Keratinocyte (primary cell): ENCODE measurements around the gene ACYP2.

Source experiments
- EZH2 ChIP-seq: IDR thresholded peaks from one replicate; pipeline ENCODE4 v1.6.1; 2012; ENCODE audit warnings: inconsistent platforms, mild to moderate bottlenecking, low read length, moderate library complexity
- TF ChIP-seq, protein P1 (sequence below), 3 experiments: IDR thresholded peaks in 1 of 3; conservative IDR thresholded peaks in 1 of 3; optimal IDR thresholded peaks in 1 of 3; 2 replicates in 2 of 3; 3 replicates in 1 of 3; pipeline versions ENCODE3 to v1.5.1; 2011; ENCODE audit warnings: low read length in 3 of 3, mild to moderate bottlenecking in 3 of 3, moderate library complexity in 2 of 3, control low read depth in 1 of 3, inconsistent platforms in 1 of 3; ENCODE audit not compliant: insufficient read depth in 2 of 3; ENCODE audit errors: extremely low read depth in 1 of 3

DNA sequence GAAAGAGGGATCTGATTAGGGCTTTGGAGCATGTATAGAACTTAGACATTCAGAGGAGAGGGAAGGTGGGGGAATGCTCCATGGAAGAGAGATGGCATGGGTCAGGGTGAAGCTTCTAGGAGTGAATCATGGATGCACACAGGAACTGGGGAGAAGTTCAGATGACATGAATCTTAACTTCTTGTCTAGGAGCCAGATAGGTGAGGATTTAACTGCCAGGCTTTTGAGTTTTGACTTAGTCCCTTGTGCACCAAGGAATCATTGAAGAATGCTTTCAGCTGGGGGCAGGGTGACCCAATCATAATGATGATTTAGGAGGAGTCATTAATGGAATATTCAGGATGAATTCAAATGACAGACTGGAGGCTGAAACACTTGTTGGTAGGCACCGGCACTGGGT, 48.7 kb downstream of the ACYP2 start:
- TF ChIP-seq, protein P1, sequence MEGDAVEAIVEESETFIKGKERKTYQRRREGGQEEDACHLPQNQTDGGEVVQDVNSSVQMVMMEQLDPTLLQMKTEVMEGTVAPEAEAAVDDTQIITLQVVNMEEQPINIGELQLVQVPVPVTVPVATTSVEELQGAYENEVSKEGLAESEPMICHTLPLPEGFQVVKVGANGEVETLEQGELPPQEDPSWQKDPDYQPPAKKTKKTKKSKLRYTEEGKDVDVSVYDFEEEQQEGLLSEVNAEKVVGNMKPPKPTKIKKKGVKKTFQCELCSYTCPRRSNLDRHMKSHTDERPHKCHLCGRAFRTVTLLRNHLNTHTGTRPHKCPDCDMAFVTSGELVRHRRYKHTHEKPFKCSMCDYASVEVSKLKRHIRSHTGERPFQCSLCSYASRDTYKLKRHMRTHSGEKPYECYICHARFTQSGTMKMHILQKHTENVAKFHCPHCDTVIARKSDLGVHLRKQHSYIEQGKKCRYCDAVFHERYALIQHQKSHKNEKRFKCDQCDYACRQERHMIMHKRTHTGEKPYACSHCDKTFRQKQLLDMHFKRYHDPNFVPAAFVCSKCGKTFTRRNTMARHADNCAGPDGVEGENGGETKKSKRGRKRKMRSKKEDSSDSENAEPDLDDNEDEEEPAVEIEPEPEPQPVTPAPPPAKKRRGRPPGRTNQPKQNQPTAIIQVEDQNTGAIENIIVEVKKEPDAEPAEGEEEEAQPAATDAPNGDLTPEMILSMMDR (optimal IDR thresholded peaks at IDR 0.05 in 1 of 3, IDR thresholded peaks at IDR 0.05 in 1 of 3, conservative IDR thresholded peaks at IDR 0.05 in 1 of 3; ENCODE audit: extremely low read depth in 1 of 3, insufficient read depth in 2 of 3, low read length in 3 of 3), result no peak
- no peak for TF ChIP-seq EZH2
